Central memory CD4-positive, alpha-beta T cell (primary cell): ENCODE data around the gene PSMG4.

Source experiments
- DNase-seq: peaks from one replicate; pipeline ENCODE4 v3.0.0; 2022

PSMG4 gene

DNA sequence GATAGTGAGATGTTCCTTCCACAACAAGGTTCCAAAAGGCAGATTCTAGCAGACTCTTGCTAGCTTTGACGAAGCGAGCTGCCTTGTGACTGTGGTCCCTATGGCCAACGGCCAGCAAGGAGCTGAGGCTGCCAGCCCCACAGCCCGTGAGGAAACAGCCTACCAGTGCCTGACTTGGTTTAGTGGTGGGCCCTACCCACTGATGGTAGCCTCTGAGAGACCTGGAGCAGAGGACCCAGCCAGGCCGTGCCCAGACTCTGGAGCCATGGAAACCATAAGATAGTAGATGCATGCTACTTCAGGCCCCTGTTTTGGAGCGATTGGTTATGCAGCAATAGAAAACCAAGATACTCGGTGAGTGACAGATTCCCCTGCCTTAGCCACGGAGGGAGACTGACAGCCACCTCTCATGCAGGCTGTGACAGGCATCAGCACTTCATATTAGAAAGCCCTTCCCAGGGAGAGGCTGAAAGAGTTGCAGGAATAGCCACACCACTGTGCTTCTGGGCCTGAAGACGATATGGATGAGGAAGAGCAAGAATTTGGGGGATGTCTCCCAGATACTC is 19.2 kb downstream of the PSMG4 start:
- DNase-seq: no peak

GRCh38 chr6:3278691-3279090 is 19.9 kb downstream of the PSMG4 start:
- DNase-seq: no peak

- DNase-seq: no peak
These were observed 21.3 kb downstream of the PSMG4 start for GRCh38 chr6:3280091-3280490.

- DNase-seq: no peak
These were observed 22.2 kb downstream of the PSMG4 start for GRCh38 chr6:3280866-3281465.

GRCh38 chr6:3281631-3282475 is 23.1 kb downstream of the PSMG4 start:
- DNase-seq: no peak

DNA sequence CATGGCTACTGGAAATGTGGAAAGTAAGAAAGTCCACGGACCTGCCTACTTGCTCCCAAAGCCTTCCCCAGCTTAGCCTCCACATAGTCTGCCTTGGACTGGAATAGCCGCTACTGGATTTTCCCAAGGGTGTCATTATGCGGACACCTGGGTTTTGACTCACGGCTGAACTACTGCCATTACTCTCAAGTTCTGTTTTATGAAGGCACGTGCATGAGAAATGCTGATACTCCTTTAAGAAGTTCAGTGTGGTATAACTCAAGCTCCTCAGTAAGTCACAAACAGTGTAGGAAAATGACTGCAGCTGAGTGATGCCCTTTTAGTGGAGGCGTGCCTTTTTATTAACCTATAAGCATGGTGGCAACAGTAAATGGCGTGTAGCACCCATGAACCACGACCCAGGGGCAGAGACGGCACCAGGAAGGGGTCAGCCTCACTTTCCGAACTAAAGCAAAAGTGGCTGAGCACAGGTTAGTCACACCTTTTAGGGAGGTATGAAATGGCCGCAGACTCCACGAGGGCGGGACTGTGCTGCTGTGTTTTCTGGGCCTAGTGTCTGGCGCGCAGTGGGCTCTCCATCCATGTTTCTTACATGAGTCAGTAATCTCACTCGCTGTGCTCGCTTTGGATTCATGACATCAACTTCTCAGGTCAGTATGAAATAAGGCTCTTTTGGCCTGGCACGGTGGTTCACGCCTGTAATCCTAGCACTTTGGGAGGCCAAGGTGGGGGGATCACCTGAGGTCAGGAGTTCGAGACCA is 23.9 kb downstream of the PSMG4 start:
- DNase-seq: no peak

DNA sequence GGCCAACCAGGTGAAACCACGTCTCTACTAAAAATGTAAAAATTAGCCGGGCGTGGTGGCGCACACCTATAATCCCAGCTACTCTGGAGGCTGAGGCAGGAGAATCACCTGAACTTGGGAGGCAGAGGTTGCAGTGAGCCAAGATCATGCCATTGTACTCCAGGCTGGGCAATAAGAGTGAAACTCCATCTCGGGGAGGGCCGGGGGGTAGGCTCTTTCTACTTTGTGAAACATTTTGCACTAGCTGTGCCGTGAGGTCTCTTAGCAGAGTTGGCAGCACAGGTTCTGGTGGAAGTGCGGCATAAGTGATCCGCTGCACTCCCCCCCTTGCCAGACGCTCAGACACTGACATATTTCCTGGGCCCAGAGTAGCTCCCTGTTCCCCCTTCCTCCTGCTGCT is 24.5 kb downstream of the PSMG4 start:
- no peak for DNase-seq

DNA sequence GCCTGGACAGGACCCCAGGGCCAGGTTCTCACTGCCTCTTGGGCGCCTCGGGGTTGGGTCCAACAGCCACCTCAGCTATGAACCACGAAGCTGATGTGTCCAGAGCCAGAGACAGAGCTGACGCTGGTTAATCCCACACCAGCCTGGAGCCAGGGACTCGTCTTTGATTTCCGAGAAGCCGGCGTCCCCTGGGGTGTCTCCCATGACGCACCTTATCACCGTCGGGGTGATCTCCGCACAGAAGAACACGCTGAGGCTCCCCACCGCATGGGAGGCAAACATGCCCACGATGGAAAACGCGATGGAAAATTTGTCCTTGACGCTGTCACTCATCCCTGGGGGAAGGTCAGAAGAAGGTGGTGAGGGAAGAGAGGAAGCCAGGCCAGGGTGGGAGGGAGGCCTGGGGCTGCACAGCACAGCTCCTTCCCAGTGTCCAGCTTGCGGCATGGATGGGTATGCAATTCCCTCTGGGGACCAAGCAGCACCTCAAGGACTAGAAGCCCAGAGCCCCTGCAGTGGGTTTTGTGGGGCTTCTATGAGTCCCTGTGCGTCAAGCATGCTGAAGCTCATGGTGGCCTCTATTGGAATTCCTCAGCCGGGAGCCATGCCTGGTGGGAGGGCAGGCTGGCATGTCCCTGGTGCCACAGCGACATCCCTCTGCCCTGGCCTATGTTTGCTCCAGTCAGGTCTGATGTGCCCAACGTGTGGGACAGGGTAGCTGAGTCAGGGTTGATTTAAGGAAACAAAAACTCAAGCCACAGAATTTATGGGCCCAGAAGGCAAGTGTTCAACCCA is 25.1 kb downstream of the PSMG4 start:
- DNase-seq: no peak

GRCh38 chr6:3284436-3284876 is 25.7 kb downstream of the PSMG4 start:
- DNase-seq: no peak

- DNase-seq: no peak
These were observed 26.4 kb downstream of the PSMG4 start for GRCh38 chr6:3285049-3285639.

DNA sequence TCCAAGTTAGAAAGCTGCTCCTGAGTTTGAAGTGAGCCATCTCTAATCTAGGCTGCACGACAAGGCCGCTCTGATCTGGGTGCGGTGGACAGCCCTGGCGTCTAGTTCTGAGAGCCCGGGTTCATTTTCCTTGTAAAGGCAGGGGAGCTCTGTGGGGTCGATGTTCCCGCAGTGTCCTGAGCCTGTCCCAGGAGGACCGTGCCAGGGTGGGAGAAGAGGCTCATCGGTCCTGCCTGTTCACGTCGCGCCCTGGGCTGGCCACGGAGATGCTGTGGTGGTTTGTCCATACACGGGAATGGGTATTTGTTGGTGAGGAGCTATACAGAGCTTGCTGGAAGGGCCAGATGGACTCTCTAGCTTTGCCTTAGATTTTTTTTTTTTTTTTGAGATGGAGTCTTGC is 27.0 kb downstream of the PSMG4 start:
- DNase-seq: no peak

DNA sequence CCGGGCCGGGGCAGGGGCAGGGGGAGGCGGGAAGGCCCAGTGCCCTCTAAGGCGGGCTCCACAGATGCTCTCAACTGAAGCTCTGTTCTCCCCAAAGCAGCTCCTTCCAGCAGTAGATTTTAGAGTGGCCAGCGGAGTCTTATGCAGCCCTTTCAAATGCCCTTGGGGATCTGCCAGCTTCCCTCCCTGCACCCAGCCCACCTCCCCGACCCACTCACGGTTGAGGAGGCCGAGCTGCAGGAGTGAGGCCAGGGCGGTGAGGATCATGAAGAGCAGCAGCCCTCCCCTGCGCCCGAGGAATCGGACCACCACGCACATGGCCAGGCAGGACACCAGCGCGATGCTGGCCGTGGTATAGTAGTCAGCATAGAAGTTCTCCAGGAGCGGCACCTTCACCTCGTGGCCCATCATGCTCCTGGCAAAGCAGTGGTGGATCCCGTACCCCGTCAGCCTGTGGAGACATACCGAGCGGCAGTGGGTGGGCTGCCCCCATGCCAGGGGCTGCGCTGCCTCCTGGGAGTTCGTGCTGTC is 28.0 kb downstream of the PSMG4 start:
- no peak for DNase-seq

DNA sequence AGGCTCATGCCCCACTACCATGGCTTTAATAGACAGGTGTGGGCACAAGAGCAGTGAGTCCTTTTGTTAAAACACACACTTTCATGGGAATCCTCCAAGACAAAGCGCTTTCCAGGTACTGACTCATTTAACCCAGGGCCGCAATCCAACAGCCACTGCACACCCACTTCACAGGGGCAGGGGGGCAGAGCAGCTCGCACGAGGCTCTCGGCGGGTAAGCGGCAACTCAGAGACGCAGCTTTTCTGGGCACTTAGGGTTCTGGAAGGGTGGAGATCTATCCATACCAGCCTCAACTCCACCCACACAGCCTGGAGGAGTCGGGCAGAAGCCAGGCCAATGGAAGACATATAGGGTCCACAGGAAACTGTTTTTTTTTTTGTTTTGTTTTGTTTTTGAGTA is 28.6 kb downstream of the PSMG4 start:
- DNase-seq: no peak

DNA sequence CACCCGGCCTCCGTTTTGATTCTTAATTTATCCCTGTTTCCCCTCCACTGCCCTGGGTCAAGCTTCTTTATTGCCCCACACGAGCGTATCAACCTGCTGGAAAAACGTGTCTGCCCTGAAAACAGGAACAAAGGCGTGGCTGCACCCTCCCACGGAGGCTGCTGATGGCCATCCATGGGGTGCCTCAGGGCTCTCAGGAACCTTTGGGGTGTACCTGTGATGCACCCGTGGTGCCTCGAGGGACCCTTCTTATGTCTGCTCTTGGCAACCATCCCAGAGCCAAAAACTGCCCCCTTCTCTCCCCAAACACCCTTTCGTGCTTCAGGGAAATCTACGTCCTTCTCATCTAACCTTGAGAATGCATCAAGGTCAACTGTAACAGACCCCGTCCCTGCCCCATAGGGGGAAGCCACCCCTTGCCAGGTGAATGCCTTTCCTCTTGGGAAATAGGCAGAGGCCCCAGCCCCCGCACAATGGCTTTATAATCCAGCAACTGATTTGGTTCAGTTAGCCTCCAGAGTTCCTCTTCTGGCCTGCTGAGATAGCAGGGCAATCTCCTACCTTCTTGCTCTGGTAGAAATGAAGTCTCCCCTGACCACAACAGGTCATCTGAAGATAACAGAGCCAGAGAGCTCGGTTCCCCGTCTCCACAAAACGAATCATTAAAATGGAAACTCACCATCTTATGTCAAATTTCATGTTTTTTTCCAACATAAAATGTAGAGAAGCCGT is 29.4 kb downstream of the PSMG4 start:
- no peak for DNase-seq

- no peak for DNase-seq
These were observed 30.2 kb downstream of the PSMG4 start for GRCh38 chr6:3288711-3289663.

DNA sequence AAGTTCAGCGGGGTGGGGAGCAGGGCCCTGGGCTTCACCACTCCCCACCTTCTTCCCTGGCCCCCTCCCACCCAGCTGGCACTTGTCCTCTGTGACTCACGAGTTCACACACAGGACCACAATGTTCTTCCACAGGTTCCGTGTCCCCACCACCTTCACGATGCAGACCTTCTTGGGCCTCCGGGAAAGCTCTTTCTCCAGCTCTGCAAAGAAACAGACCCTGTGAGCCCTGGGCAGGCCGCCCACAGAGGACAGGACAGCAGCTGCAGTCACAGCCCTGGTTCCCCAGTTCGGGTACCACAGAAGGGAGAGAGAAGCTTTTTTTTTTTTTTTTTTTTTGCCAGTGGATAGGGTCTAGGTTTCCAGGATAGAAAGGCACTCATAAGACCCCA is 30.9 kb downstream of the PSMG4 start:
- DNase-seq: no peak

DNA sequence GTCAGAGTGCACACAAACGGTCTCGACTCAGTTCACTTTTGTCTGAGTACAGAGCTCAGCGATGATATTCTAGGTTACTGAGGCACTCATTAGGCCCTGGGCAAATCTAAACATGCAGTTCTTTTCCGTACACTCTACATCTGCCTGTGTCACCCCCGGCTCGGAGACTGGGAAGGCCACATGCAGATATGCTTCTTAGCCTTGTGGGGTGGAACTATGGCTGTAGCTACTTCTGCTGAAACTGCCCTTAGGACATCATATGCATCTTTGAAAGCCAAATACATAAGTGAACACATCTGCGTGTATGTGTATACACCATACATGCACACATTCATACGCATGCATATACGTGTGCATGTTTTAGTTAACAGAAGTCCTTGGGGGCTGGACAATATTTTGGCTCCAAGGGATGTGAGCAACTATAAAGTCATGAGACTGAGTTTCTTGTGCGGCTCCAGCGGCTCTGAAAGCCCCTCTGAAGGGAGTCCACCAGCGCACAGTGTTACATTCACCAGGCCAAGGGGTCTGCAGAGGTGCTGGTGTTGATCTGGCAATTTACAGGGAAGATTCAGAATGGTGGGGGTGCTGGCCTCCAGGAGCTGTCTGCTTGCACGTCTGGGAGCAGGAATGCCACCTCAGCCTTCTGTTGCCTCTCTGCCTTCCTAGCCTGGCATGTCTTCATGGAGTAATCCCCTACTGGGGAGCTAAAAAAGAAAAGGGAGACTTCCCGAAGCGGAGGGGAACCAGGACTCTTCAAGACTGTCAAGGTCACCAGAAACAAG is 31.6 kb downstream of the PSMG4 start:
- no peak for DNase-seq

GRCh38 chr6:3290931-3291211 is 32.1 kb downstream of the PSMG4 start:
- DNase-seq: no peak

- DNase-seq: no peak
These were observed 32.6 kb downstream of the PSMG4 start for GRCh38 chr6:3291346-3291745.
